Prostate gland (tissue), 2 donors: ENCODE measurements around the gene STXBP6. TPM values are rescaled to one million over a fixed set of nuclear protein-coding genes. Genes with fewer than 3 reads are reported as not detected.

ENCODE experiments used
- DNase-seq: peaks from one replicate; pipeline ENCODE4 v3.0.0-alpha.2; 2019; ENCODE audit warnings: low spot score
- H3K27ac ChIP-seq, 2 donors: fragments of 200-600 bp; sonication (generic); 2 replicates each; pipeline ENCODE4 v1.5.1; 2017 to 2019
- H3K27me3 ChIP-seq: fragments of 200-600 bp; sonication (generic); replicated peaks from 2 replicates; pipeline ENCODE4 v1.5.1; 2019; ENCODE audit not compliant: insufficient read depth
- H3K36me3 ChIP-seq, 2 donors: fragments of 200-600 bp; sonication (generic); 1 replicate in 1 of 2; 2 replicates in 1 of 2; pipeline versions ENCODE4 v1.5.1 to v1.8.1; 2017 to 2019
- H3K4me1 ChIP-seq: fragments of 200-600 bp; sonication (generic); replicated peaks from 2 replicates; pipeline ENCODE4 v1.5.1; 2019
- H3K4me3 ChIP-seq, 2 donors: fragments of 200-600 bp; sonication (generic); 2 replicates each; pipeline ENCODE4 v1.5.1; 2017 to 2019
- H3K9me3 ChIP-seq: fragments of 200-600 bp; sonication (generic); 2 replicates; pipeline ENCODE4 v1.5.1; 2017
- POLR2A ChIP-seq: fragments of 450-650 bp; IDR thresholded peaks from one replicate; pipeline ENCODE4 v1.6.1; 2016; ENCODE audit warnings: antibody characterized with exemption, mild to moderate bottlenecking
- POLR2AphosphoS5 ChIP-seq: sonication (generic); formaldehyde crosslinking; IDR thresholded peaks from one replicate; pipeline ENCODE4 v1.6.1; 2017; ENCODE audit warnings: antibody characterized with exemption
- WGBS: methylation state at CpG from one replicate; pipeline ENCODE4 v1.1.5; 2018; 5-methylcytosine and 5-hydroxymethylcytosine counted together
- intact Hi-C: fragments of 100-400 bp; cut with DNase I; formaldehyde crosslinking; loops from one replicate; pipeline ENCODE4 v1.14.2; 2022
- total RNA-seq, 2 donors: library from RNA; depleted of rRNA; stranded (reverse); fragments of >200 nt; gene quantifications; one replicate each; pipeline ENCODE4 v1.1.0, GENCODE V29; 2016
- TF ChIP-seq, protein P1 (sequence below), 4 experiments: fragments of 200-600 bp in 2 of 4; fragments of 450-650 bp in 2 of 4; sonication (generic) in 2 of 4; IDR thresholded peaks; 1 replicate in 3 of 4; 2 replicates in 1 of 4; pipeline ENCODE4 v1.5.1; 2016 to 2019; ENCODE audit warnings: antibody characterized with exemption in 4 of 4, mild to moderate bottlenecking in 2 of 4, moderate library complexity in 2 of 4

The STXBP6 gene
- total RNA-seq, 2 donors from 2014 or later = 12.4 to 32.3 TPM

DNA sequence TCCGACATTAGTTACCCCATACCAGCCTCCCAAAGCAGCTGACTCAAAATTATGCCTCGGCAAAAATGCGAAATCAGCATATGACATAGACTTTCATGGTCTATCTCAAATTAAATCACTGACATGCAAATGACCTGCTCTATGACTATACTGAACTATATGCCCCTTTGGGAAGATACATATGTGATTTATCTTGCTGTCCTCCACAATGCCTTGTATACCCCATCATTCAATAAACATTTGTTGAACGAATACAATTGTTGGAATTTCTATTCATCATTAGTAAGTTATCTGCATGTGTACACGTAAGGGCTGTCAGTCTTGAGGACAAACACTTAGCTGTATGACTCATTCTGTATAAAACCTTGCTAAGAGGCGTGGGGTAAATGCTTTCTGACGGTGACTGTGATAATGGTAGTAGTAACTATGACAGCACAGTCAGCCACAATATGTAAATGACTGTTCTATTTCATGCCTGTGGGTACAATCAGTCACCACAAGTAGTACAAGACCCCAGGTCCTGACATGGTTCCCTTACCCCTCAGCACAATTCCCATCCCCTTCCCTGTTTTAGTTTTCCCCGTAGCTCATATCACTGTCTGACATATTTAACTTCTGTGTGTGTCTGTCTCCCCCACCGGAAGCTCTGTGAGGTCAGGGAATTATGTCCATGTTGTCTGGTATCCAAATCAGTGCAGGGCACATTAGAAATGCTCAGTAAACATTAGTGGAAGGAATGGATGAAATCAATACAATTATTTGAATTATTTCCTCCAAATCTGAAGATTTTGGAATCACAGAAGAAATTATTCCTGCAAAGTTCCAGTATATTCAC, 42.8 kb downstream of the STXBP6 start:
- Histone ChIP-seq H3K4me1 (no peaks in the 10 kb centered on the region), H3K27ac (no peak overlapping the region), H3K4me3 (no peak overlapping the region), H3K27me3 (no peaks in the 10 kb centered on the region), H3K36me3 (no peaks in the 10 kb centered on the region), H3K9me3 (no peaks in the 10 kb centered on the region)
- 69% methylated on average over 9 of the region's 9 CpGs for WGBS
- TF ChIP-seq, protein P1, sequence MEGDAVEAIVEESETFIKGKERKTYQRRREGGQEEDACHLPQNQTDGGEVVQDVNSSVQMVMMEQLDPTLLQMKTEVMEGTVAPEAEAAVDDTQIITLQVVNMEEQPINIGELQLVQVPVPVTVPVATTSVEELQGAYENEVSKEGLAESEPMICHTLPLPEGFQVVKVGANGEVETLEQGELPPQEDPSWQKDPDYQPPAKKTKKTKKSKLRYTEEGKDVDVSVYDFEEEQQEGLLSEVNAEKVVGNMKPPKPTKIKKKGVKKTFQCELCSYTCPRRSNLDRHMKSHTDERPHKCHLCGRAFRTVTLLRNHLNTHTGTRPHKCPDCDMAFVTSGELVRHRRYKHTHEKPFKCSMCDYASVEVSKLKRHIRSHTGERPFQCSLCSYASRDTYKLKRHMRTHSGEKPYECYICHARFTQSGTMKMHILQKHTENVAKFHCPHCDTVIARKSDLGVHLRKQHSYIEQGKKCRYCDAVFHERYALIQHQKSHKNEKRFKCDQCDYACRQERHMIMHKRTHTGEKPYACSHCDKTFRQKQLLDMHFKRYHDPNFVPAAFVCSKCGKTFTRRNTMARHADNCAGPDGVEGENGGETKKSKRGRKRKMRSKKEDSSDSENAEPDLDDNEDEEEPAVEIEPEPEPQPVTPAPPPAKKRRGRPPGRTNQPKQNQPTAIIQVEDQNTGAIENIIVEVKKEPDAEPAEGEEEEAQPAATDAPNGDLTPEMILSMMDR (IDR thresholded peaks at IDR 0.05) = no peak
- intact Hi-C loops = no loop called here
- DNase-seq = no peak

GRCh38 chr14:25006031-25006430, 43.9 kb downstream of the STXBP6 start:
- intact Hi-C loops = no loop called here

DNA sequence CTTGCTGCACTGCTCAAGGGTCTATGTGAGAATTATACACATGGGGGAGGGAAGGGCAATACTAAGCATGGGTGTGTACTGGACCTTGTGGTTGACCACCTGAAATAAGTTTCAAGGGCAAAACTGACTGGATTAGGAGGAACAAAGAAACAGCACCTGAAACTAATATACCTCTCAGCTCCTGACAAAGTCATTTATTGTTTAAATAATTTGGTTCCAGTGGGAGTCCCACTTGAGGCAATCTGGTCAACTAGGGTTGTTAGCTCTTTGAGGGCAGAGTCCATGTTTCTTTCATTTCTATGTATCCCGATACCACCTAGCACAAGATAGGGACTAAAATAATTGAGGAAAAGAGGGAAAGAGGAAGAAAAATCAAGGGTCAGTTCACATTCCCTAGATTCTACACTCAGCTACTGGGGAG, 45.5 kb downstream of the STXBP6 start:
- intact Hi-C loops = no loop called here
- H3K36me3 ChIP-seq = no peaks in the 10 kb centered on the region
- no peaks in the 10 kb centered on the region for H3K4me1 ChIP-seq
- no peaks in the 10 kb centered on the region for H3K9me3 ChIP-seq
- no peak overlapping the region for H3K27ac ChIP-seq
- H3K27me3 ChIP-seq = no peaks in the 10 kb centered on the region
- H3K4me3 ChIP-seq = no peak overlapping the region
- WGBS = 88% methylated on average over 1 of the region's 1 CpG
- no peak for DNase-seq
- TF ChIP-seq, protein P1 (IDR thresholded peaks at IDR 0.05) = no peak
- no peak for TF ChIP-seq POLR2AphosphoS5
- no peak for TF ChIP-seq POLR2A

More at GRCh38 chr14:25006031-25006430, 43.9 kb downstream of the STXBP6 start:
- WGBS = 94% methylated on average over 3 of the region's 3 CpGs
- Histone ChIP-seq H3K27ac (no peak overlapping the region), H3K36me3 (no peaks in the 10 kb centered on the region), H3K4me3 (no peak overlapping the region), H3K9me3 (no peaks in the 10 kb centered on the region), H3K4me1 (no peaks in the 10 kb centered on the region), H3K27me3 (no peaks in the 10 kb centered on the region)
- TF ChIP-seq POLR2A = no peak
- TF ChIP-seq, protein P1 (IDR thresholded peaks at IDR 0.05) = no peak
- TF ChIP-seq POLR2AphosphoS5 = no peak
- no peak for DNase-seq

GRCh38 chr14:25003537-25003936, 46.4 kb downstream of the STXBP6 start:
- no peaks in the 10 kb centered on the region for H3K27me3 ChIP-seq
- intact Hi-C loops = no loop called here
- H3K9me3 ChIP-seq = no peaks in the 10 kb centered on the region
- H3K4me3 ChIP-seq = no peak overlapping the region
- TF ChIP-seq POLR2A = no peak
- no peak for TF ChIP-seq POLR2AphosphoS5
- TF ChIP-seq, protein P1 (IDR thresholded peaks at IDR 0.05) = no peak
- DNase-seq = no peak
- no peaks in the 10 kb centered on the region for H3K4me1 ChIP-seq
- no peak overlapping the region for H3K27ac ChIP-seq
- 55% methylated on average over 1 of the region's 1 CpG for WGBS
- H3K36me3 ChIP-seq = no peaks in the 10 kb centered on the region

- no peak for TF ChIP-seq POLR2AphosphoS5
- TF ChIP-seq, protein P1 (IDR thresholded peaks at IDR 0.05) = no peak
- Histone ChIP-seq H3K27ac (no peak overlapping the region), H3K27me3 (no peaks in the 10 kb centered on the region), H3K36me3 (no peaks in the 10 kb centered on the region), H3K4me1 (no peaks in the 10 kb centered on the region), H3K4me3 (no peak overlapping the region), H3K9me3 (no peaks in the 10 kb centered on the region)
- DNase-seq = no peak
- 71% methylated on average over 2 of the region's 2 CpGs for WGBS
- intact Hi-C loops = no loop called here
These were observed 48.3 kb downstream of the STXBP6 start for GRCh38 chr14:25001601-25002000.
